ENCODE measurements around the gene SPRR4.
"Not testable (repeated sequence)": the region's sequence is repeated elsewhere in the genome, so short reads cannot be mapped to it uniquely, and the experiment has no call there.

Gene SPRR4

GRCh38 chr1:153011235-153011758 is 40.8 kb downstream of the SPRR4 start:
- DNase-seq (ENCODE audit: low read depth in 2 of 3, low spot score in 1 of 3), result not testable (repeated sequence)

- DNase-seq (ENCODE audit: low read depth in 2 of 3, low spot score in 1 of 3), result not testable (repeated sequence)
These were observed 51.4 kb downstream of the SPRR4 start for GRCh38 chr1:153021829-153022228.

Measured in stimulated activated CD4-positive, alpha-beta T cell treated with anti-CD3 and anti-CD28 coated beads, Interleukin-12 subunit alpha, Interleukin-12 subunit beta, amount 100 ng/mL, for 48 hours (primary cell).